GM23248 (cell line): ENCODE measurements around the gene ADGRG2. TPM values are rescaled to one million over a fixed set of nuclear protein-coding genes. Genes with fewer than 3 reads are reported as not detected.
"Not testable (repeated sequence)": the region's sequence is repeated elsewhere in the genome, so short reads cannot be mapped to it uniquely, and the experiment has no call there.

ENCODE experiments used
- DNase-seq: peaks from one replicate; pipeline ENCODE4 v3.0.0-alpha.2; 2015
- H2AFZ ChIP-seq: fragments of 200-600 bp; sonication (generic); 2 replicates; pipeline ENCODE4 v1.6.1; 2016; ENCODE audit warnings: antibody characterized with exemption
- H3F3A ChIP-seq: fragments of 200-600 bp; sonication (generic); 2 replicates; pipeline ENCODE4 v1.6.1; 2016; ENCODE audit warnings: mild to moderate bottlenecking, antibody characterized with exemption, mixed run types; ENCODE audit not compliant: insufficient read depth
- H3K27ac ChIP-seq: fragments of 200-600 bp; sonication (generic); 2 replicates; pipeline ENCODE4 v1.5.1; 2016; ENCODE audit warnings: mild to moderate bottlenecking
- H3K27me3 ChIP-seq: fragments of 200-600 bp; sonication (generic); replicated peaks from 2 replicates; pipeline ENCODE4 v1.6.1; 2016; ENCODE audit warnings: mild to moderate bottlenecking; ENCODE audit not compliant: insufficient read depth
- H3K36me3 ChIP-seq: fragments of 200-600 bp; sonication (generic); 2 replicates; pipeline ENCODE4 v1.6.1; 2016; ENCODE audit warnings: low read depth, mild to moderate bottlenecking
- H3K4me1 ChIP-seq: fragments of 200-600 bp; sonication (generic); 2 replicates; pipeline ENCODE4 v1.6.1; 2016; ENCODE audit warnings: mild to moderate bottlenecking; ENCODE audit not compliant: insufficient read depth
- H3K4me2 ChIP-seq: fragments of 200-600 bp; sonication (generic); one replicate; pipeline ENCODE4 v1.6.1; 2016; ENCODE audit warnings: mild to moderate bottlenecking; ENCODE audit not compliant: unreplicated experiment
- H3K4me3 ChIP-seq: fragments of 200-600 bp; sonication (generic); 2 replicates; pipeline ENCODE4 v1.5.1; 2016; ENCODE audit warnings: mild to moderate bottlenecking
- H3K79me2 ChIP-seq: fragments of 200-600 bp; sonication (generic); 2 replicates; pipeline ENCODE4 v1.6.1; 2016; ENCODE audit warnings: mild to moderate bottlenecking; ENCODE audit not compliant: insufficient read depth
- H3K9ac ChIP-seq: fragments of 200-600 bp; sonication (generic); 2 replicates; pipeline ENCODE4 v1.6.1; 2016; ENCODE audit warnings: mild to moderate bottlenecking
- H3K9me2 ChIP-seq: fragments of 200-600 bp; sonication (generic); 2 replicates; pipeline ENCODE4 v1.6.1; 2016; ENCODE audit warnings: mixed run types, mild to moderate bottlenecking, moderate library complexity; ENCODE audit not compliant: insufficient read depth
- H3K9me3 ChIP-seq: fragments of 200-600 bp; sonication (generic); one replicate; pipeline ENCODE4 v1.6.1; 2017; ENCODE audit warnings: low read depth
- H4K20me1 ChIP-seq: fragments of 200-600 bp; sonication (generic); 2 replicates; pipeline ENCODE4 v1.6.0; 2016; ENCODE audit not compliant: insufficient read depth
- EZH2 ChIP-seq: fragments of 200-600 bp; sonication (generic); IDR thresholded peaks from 2 replicates; pipeline ENCODE4 v1.6.1; 2018; ENCODE audit warnings: antibody characterized with exemption, mild to moderate bottlenecking; ENCODE audit not compliant: insufficient read depth, poor library complexity, severe bottlenecking
- EZH2phosphoT487 ChIP-seq: fragments of 200-600 bp; sonication (generic); IDR thresholded peaks from 2 replicates; pipeline ENCODE4 v1.6.1; 2018; ENCODE audit warnings: antibody characterized with exemption, moderate library complexity, mild to moderate bottlenecking, low read depth; ENCODE audit not compliant: insufficient read depth
- WGBS, 2 experiments: methylation state at CpG; one replicate each; pipeline ENCODE4 v1.1.6; 2015 to 2017; ENCODE audit warnings: low lambda C conversion rate in 2 of 2, low coverage in 1 of 2; ENCODE audit errors: missing lambda C conversion rate in 2 of 2; 5-methylcytosine and 5-hydroxymethylcytosine counted together
- in situ Hi-C: fragments of 300-500 bp; cut with MboI; formaldehyde crosslinking; loops from 2 replicates; pipeline ENCODE4 v1.15.0; 2020
- polyA plus RNA-seq: library from polyadenylated mRNA; unstranded; fragments of >200 nt; fragmentation: Nextera tagmentation; extraction: Ambion mirVana; gene quantifications from 2 replicates; pipeline ENCODE4 v1.2.1, GENCODE V29; 2016
- total RNA-seq: library from RNA; depleted of rRNA; stranded (reverse); fragments of >200 nt; shearing (Covaris generic); gene quantifications from 2 replicates; pipeline ENCODE4 v1.2.3, GENCODE V29; 2014

Gene ADGRG2
- total and polyA plus RNA-seq, 2 experiments from 2014 or later: 0.10 TPM; not detected in 1

DNA sequence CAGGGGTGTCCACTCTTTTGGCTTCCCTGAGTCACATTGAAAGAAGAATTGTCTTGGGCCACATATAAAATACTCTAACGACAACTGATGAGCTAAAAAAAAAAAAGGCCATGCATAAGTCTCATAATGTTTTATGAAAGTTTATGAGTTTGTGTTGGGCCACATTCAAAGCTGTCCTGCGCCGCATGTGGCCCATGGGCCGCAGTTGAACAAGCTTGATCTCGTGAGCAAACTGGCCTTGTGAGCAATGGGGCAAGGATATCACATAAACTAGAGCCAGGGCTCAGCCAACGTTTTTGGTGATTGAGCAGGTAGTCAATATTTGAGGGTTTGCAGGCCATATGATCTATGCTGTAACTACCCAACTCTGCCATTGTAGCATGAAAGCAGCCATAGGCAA is 93.7 kb downstream of the ADGRG2 start:
- no peak overlapping the region for H3K9ac ChIP-seq
- 82 to 84% methylated on average over 6 of the region's 6 CpGs for WGBS, 2 experiments
- in situ Hi-C loops: no loop called here

DNA sequence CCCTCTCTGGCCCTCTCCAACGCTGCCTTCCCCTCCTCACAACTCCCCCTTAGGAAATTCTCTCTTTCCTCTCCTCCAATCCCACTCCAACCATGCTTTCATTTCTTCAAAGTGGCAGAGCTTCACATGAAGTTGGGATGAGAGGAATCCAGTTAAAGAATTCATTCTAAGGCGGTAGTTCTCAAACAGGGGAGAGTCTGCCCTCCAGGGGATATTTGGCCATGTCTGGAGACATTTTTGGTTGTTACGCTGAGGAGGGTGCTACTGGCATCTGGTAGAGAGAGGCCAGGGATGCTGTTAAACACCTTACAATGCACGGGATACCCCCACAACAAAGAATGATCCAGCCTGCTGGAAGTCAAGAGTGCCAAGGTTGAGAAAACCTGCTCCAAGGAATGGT is 97.9 kb downstream of the ADGRG2 start:
- H4K20me1 ChIP-seq: no peaks in the 10 kb centered on the region
- H3K9me3 ChIP-seq: no peaks in the 10 kb centered on the region
- H3K4me2 ChIP-seq: no peak overlapping the region
- no peaks in the 10 kb centered on the region for H3K9me2 ChIP-seq
- no peak overlapping the region for H3K27ac ChIP-seq
- H3K4me3 ChIP-seq: no peak overlapping the region
- DNase-seq: no peak
- in situ Hi-C loops: no loop called here
- no peaks in the 10 kb centered on the region for H3K27me3 ChIP-seq
- H3K9ac ChIP-seq: no peak overlapping the region
- no peak overlapping the region for H2AFZ ChIP-seq
- no peaks in the 10 kb centered on the region for H3K36me3 ChIP-seq
- no peak for TF ChIP-seq EZH2
- no peak for TF ChIP-seq EZH2phosphoT487
- no peaks in the 10 kb centered on the region for H3K4me1 ChIP-seq
- H3K79me2 ChIP-seq: no peaks in the 10 kb centered on the region
- 89 to 96% methylated on average over 3 to 4 of the region's 4 CpGs for WGBS, 2 experiments
- no peaks in the 10 kb centered on the region for H3F3A ChIP-seq

More for the DNA sequence above, 93.7 kb downstream of the ADGRG2 start:
- Histone ChIP-seq H4K20me1 (no peaks in the 10 kb centered on the region), H3K4me3 (no peak overlapping the region), H3K79me2 (no peaks in the 10 kb centered on the region), H3K9me3 (no peaks in the 10 kb centered on the region), H3F3A (no peaks in the 10 kb centered on the region), H3K4me1 (no peaks in the 10 kb centered on the region), H2AFZ (no peak overlapping the region), H3K9me2 (no peaks in the 10 kb centered on the region), H3K4me2 (no peak overlapping the region), H3K27me3 (no peaks in the 10 kb centered on the region), H3K27ac (no peak overlapping the region), H3K36me3 (no peaks in the 10 kb centered on the region)
- TF ChIP-seq EZH2: no peak
- TF ChIP-seq EZH2phosphoT487: no peak
- no peak for DNase-seq

DNA sequence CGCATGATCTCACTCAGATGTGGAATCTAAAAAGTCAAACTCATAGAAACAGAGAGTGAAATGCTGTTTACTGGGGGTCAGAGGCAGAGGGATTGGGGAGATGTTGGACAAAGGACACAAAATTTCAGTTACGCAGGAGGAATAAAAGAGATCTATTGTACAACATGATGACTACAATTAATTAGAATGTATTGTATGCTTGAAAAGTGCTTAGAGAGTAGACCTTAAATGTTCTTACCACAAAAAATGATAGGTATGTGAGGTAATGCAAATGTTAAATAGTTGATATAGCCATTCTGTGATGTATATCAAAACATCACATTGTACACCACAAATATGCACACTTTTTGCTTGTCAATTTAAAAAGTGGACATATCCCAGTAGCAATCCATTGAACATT is 102.3 kb downstream of the ADGRG2 start:
- Histone ChIP-seq H3K9me3 (no peaks in the 10 kb centered on the region), H3K36me3 (no peaks in the 10 kb centered on the region), H3F3A (no peaks in the 10 kb centered on the region), H3K4me2 (no peak overlapping the region), H3K27ac (no peak overlapping the region), H3K27me3 (no peaks in the 10 kb centered on the region), H3K9ac (no peak overlapping the region), H4K20me1 (no peaks in the 10 kb centered on the region), H3K4me1 (no peaks in the 10 kb centered on the region), H3K9me2 (no peaks in the 10 kb centered on the region), H2AFZ (no peak overlapping the region), H3K79me2 (no peaks in the 10 kb centered on the region), H3K4me3 (no peak overlapping the region)
- DNase-seq: no peak
- 90 to 100% methylated on average over 2 of the region's 2 CpGs for WGBS, 2 experiments
- TF ChIP-seq EZH2 (no peak), EZH2phosphoT487 (no peak)
- in situ Hi-C loops: no loop called here

DNA sequence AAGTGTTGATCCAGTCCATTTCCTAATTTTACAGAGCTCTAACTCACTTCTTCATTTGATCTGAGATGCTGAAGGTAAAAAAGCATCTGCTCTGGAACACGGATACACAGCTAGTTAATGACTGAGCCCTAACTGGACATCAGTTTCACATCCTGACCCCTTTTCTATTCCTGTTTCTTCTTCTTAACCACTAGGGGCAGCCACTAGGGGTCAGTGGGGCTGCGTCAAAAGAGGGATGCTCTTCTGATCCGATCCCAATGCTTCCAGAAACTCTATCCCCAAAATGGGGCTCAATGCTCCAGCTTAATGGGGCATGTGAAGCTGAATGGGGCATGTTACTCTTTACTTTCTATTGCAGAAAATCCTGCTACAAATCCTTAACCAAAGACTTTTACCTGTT is 105.0 kb downstream of the ADGRG2 start:
- Histone ChIP-seq H4K20me1 (no peaks in the 10 kb centered on the region), H3K79me2 (no peaks in the 10 kb centered on the region), H3K4me2 (no peak overlapping the region), H3K36me3 (no peaks in the 10 kb centered on the region), H3K27me3 (no peaks in the 10 kb centered on the region), H3K27ac (no peak overlapping the region), H3K4me3 (no peak overlapping the region), H3K9me2 (no peaks in the 10 kb centered on the region), H3K9ac (no peak overlapping the region), H3K9me3 (no peaks in the 10 kb centered on the region), H3F3A (no peaks in the 10 kb centered on the region), H3K4me1 (no peaks in the 10 kb centered on the region), H2AFZ (no peak overlapping the region)
- WGBS, 2 experiments: 10 to 13% methylated on average over 3 of the region's 3 CpGs
- peak; percentile 44 for DNase-seq
- TF ChIP-seq EZH2phosphoT487 (no peak), EZH2 (no peak)
- in situ Hi-C loops: no loop called here

DNA sequence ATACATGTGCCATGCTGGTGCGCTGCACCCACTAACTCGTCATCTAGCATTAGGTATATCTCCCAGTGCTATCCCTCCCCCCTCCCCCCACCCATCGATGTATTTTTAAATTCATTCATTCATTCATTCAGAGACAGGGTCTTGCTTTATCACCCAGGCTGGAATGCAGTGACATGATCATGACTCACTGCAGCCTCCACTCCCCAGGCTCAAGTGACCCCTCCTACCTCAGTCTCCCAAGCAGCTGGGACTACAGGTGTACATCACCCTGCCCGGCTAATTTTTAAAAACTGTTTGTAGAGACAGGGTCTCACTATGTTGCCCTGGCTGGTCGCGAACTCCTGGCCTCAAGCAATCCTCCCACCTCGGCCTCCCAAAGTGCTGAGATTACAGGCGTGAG is 105.7 kb downstream of the ADGRG2 start:
- WGBS, 2 experiments: 69 to 82% methylated on average over 6 to 7 of the region's 8 CpGs
- H4K20me1 ChIP-seq, H2AFZ ChIP-seq, in situ Hi-C loops, H3K9me2 ChIP-seq, H3K79me2 ChIP-seq, H3K4me1 ChIP-seq, DNase-seq, H3K9me3 ChIP-seq, H3K9ac ChIP-seq, H3F3A ChIP-seq, H3K4me2 ChIP-seq, H3K36me3 ChIP-seq, H3K4me3 ChIP-seq, H3K27me3 ChIP-seq, H3K27ac ChIP-seq: not testable (repeated sequence)
